DMS153 treated with DMSO at 0.1 percent for 48 hours (cell line): ENCODE data around the gene LRP1B.
"Not testable (repeated sequence)": the region's sequence is repeated elsewhere in the genome, so short reads cannot be mapped to it uniquely, and the experiment has no call there.

Experiments
- DNase-seq: peaks from one replicate; lab custom pipeline; 2025; ENCODE audit not compliant: unreplicated experiment; lab: John Stamatoyannopoulos, UW

The LRP1B gene

DNA sequence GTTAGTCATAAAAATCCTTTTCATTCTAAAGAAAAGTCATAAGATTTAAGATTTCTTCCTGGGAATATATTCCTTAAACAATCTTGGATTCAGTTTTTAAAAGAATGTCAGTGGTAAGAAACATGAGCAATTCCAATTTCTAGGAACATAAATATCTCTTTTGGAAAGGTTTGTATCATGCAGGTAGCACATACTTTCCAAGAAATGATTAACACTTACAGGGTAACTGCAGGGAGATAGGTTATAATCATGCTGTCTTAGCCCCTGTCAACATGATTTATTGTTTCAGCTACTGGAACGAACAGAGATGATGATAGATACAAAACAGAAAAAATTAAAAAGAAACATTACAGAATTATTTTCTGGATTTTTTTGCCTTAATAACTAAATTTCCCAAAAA, 1537.7 kb downstream of the LRP1B start:
- no peak for DNase-seq

DNA sequence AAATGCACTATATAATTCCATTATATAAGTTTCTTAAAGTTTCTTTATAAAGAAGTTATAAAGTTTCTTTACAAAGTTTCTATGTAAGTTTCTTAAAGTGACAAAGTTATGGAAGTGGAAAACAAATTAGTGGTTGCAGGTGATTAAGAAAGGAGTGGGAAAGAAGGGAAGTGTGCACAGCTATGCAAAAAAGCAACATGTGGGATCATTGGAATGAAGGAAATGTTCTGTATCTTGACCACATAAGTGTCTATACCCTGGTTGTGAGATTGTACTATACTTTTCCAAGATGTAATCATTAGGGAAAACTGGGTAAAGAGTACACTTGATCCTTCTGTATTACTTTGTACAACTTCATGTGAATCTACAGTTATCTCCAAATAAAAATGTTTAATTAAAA, 1541.1 kb downstream of the LRP1B start:
- no peak for DNase-seq

DNA sequence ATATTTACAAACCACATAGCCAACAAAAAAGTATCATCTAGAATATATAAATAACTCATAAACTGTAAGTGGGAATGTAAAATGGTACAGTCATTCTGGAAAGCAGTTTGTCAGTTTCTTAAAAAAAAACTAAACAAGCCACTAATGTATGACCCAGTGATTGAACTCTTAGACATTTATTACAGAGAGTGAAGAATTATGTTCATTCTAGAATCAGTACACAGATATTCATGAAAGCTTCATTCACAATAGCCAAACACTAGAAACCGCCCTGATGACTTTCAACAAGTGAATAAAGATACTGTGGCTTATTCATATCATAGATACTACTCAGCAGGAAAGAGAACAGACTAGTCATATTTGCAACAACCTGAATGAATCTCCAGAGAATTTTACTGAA, 1541.5 kb downstream of the LRP1B start:
- DNase-seq = no peak

DNA sequence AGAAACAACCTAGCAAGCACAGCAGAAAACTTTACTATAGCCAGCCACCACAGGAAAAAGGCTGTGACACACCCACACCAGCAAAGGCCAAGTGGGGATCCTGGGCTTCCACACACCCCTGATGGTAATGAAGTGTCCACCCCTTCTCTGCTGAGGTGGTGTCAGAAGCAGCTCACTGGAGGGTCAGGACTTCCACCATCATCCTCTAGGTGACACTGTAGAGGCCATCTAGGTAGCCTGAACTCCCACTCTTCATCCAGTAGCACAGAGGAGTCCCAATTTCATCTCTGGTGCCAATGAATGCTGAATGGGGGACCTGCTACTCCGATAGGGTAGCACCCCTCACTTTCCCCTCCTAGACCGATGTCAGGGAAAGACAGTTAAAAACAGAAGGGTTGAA, 1544.4 kb downstream of the LRP1B start:
- DNase-seq = no peak

DNA sequence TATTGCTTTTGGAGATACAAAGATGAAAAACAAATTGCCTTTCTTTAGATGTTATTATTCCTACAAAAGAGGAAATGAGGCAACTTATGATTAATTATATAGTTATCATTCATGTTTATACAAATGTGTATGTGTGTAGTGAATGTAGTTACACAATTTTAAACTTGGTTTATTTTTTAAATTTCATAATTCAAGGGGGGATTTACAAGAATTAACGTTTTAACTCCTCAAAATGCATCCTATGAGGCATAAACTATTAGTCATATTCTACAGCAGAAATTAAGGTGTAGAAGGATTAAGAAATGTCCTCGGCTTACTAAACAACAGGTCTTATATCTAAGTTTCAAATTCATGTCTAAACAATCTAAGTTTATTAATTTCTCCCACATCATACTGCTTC, 1545.8 kb downstream of the LRP1B start:
- no peak for DNase-seq

DNA sequence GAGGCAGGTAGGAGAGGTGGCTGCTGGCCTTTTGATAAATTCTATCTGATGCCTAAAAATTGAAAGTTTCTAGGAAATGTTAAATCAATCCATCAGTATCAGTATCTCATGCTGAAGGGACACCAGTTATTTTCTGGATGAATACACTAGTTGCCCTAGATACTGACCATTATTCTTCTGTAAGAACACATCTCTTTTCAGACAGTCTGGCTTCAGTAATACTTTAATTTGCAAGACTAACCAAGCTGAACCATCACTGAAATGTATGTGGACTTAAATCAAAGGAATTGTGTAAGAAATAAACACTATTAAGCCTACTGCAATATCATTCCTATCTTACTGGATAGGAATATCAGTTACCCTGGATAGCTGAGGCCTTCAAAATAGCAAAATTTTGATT, 1546.3 kb downstream of the LRP1B start:
- DNase-seq = no peak

DNA sequence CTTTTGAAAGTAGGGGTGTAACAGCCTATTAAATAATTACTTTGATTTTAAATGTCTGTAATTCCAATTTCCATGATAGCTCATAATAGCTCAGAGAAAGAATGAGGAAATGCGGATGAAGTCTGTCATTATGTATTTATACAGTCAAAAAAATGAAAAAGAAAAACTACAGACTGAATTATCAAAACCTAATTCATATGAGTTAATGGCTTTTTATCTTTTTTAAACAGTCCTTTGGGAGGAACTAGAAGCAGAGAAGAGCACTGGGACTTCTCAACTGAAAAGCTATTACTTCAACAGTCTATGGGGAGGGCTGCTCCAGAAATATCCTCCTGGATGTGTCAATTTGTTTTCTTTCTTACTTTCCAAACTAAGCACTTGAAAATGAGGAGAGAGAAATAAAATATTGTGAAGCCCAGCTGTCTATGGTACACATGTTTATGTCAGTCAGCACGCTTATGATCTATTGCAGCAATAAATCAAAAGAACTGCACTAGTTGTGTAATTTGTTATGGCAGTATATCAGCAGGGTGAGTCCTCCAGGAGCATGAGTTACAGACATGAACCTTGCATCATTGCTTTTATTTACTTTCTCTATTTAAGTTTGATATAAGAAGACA, 1550.2 kb downstream of the LRP1B start:
- peak; percentile 18 for DNase-seq

DNA sequence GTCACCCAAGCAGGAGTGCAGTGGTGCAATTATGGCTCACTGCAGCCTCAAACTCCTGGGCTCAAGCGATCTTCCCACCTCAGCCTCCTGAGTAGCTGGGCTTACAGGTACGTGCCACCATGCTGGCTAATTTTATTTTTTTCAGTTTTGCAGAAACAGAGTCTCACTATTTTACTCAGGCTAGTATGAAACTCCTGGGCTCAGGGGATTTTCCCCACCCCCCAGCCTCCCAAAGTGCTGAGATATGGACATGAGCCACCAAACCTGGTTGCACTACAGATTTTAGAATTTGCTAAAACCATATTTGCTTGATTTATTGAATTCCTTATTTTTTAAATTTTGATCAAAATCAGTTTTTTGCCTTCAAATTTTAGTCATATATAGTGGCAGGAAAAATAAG, 1553.4 kb downstream of the LRP1B start:
- DNase-seq = no peak

DNA sequence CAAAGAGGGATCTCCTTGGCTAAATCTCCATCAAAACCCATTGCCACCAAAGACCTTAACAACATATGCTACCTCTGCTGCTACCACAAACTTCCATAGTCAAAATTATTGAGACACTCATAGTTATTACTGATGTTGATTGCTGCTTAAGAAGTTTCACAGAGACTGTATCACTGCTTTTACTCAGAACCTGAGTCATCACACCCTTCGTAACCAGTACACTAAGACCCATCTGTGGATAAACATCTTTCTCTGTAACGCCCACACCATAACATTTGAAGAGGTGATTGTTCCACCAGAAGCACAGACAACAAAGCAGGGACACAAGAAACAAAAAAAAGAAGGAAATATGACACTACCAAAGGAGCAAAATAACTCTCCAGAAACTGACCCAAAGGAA, 1563.1 kb downstream of the LRP1B start:
- no peak for DNase-seq

DNA sequence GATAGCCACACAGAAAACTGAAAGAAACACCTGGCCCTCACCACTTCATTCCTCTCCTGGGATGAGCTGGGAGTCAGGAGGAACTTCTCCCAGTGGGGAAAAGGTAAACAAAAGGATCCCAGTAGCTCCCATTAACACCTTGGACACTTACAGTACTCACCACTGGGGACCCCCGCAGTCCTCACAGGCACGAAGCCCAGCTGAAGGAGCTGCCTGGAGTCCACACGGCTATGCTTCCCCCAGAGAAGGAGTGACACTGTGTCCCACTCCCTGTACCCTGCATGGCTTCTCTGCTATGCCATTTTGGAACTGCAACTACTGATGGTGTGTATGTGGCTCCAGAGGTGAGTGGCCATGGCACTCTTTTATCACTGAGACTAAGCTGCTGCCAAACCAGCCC, 1565.1 kb downstream of the LRP1B start:
- DNase-seq = no peak

DNA sequence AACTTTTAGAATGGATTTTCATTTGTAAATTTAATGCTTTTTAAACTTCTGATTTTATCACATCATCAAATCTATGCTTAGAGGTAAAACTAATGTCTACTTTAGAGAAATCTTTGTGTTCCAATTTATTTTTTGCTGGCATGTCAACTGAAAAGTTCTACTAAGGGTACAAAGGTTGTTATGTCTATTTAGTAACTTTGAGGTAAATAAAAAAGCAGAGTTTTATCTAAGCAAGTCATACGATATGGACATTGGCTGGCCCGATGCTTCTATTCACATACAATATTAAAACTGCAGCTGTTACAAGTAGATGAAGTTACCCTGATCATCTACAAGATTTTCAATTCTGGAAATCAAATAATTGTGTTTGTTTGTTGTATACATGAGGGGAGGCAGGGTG, 1575.1 kb downstream of the LRP1B start:
- no peak for DNase-seq

DNA sequence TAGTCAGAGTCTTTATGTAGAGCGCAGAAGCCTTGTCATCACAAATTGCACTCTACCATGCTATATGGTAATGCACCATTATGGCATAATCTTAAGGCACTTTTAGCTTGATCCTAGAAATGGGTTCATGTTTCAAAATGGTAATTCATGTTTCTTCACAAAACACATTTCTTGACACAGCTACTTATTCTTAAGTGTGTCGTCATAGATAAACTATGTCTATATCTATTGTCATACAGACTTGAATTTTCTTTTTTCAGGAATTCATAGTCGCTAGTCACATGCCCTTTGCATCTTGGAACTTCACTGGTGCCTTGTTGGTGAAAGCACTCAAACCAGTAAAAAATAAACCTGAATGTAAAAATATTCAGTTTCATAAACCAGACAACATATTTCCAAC, 1578.2 kb downstream of the LRP1B start:
- no peak for DNase-seq

DNA sequence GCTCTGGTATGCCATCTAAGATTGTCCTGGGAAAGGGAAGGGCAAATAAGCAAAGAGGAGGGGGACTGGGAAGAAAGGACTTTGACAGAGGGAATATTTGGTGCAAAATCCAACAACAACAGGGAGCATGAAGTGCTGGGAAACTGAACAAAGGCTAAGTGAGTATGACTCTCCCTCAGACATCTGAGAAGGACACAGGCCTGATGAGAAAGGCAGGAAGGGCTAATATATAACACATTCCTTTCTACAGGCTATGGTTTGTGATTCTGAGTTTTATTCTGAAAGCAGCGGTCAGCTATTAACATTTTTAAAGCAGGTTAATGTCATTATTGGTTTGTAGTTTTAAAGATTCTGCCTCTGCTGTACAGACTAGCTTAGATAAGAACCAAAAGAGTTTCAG, 1579.5 kb downstream of the LRP1B start:
- no peak for DNase-seq

DNA sequence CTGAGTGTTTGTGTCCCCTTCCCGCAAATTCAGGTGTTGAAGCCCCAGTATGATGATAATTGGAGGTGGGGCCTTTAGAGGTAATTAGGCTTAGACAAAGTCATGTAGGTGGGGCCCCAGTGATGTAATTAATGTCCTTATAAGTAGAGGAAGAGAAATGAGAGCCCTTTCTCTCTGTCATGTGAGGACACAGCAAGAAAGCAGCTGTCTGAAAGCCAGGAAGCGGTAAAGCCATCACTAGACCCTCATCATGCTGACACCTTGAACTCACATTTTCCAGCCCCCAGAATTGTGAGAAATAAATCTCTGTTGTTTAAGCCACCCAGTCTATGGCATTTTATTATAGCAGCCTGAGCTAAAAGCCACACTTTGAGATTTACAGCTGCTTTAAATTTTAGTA, 1580.0 kb downstream of the LRP1B start:
- no peak for DNase-seq

DNA sequence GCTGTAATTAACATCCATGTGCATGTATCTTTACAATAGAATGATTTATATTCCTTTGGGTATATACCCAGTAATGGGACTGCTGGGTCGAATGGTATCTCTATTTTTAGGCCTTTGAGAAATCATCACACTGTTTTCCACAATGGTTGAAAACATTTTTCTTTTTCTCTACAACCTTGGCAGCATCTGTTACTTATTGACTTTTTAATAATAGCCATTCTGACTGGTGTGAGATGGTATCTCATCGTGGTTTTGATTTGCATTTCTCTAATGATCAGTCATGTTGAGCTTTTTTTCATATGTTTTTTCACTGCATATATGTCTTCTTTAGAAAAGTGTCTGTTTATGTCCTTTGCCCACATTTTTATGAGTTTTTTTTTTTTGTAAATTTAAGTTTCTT, 1586.0 kb downstream of the LRP1B start:
- DNase-seq = not testable (repeated sequence)

DNA sequence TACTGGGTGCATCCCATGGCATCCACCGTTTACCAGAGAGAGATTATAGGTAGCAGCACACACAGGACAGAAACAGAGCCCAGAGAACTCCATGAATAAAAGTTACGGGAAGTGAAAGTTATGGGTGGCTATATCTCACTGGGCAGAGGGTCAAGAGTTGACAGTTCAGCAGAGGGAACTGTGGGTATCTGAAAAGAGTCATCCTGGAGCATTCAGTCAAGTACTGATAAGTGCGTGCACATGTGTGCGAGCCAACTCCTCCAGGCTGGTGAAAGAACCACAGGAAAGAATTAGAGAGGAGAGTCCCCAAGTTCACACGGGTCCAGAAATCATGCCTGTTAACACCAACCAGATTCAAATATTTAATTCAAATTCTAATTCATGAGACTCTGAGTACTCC, 1588.2 kb downstream of the LRP1B start:
- no peak for DNase-seq

DNA sequence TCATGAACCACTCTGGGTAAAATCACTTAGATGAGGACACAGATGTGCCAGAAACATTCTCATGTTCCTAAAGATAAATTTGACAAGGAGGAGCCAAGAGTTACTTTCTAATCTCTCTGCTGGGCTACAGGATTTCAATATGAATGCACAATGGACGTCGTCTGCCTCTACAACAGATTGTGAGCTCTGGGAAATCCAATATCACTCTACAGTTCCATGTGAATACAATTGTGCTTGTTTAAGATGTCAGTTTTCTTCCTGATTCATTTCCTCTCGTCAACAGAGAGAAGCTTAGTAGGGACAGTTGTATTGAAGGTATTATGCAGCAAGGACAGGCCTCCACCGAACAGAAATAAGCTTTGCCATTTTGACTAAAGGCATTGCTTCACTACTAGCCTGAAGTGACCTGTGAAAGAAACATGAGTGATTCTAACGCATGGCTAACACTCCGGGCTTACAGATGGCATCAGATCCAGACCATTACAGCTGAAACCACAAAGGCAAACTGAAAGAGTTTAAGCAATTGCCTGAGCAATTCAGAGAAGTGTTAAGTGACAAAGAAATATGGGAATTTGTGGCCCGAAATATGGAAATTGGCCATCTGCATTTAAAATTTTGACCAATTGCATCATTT, 1591.5 kb downstream of the LRP1B start:
- no peak for DNase-seq

DNA sequence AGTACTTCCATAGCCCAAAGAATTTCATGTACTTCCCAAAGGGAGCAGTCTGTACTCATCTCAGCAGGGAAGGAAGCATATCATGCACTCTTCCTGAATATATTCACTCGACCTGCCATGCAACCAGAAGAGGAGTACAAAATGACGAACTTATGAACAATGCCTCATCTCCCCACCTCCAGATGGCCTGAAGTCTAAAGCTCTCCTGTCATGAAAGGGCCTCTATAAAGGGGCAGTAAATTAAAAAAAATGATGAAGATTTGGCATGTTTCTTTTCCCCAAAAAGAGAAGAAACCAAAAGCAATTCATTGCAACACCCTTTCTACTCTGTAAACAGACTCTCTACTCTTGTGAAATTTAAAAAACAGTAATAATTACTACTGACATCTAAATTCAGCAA, 1601.1 kb downstream of the LRP1B start:
- DNase-seq = no peak

DNA sequence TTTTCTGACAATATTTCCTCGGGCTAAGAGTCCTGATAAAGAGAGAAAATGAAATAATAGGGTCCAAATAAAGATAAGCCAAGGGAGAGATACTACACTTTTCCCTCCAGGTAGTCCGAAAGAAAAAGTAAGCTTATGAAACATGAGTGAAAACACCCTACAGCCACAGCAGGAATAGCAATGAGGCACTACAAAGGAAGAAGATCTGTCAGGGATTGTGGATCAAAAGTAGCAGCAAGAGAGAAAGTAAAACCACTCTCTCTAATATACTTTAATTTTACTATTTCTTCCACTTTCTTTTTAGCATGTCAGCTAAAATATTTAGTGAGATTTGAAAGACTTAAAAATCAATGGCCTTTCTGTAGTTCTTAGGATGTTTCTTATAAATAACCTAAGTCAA, 1601.8 kb downstream of the LRP1B start:
- DNase-seq = no peak

DNA sequence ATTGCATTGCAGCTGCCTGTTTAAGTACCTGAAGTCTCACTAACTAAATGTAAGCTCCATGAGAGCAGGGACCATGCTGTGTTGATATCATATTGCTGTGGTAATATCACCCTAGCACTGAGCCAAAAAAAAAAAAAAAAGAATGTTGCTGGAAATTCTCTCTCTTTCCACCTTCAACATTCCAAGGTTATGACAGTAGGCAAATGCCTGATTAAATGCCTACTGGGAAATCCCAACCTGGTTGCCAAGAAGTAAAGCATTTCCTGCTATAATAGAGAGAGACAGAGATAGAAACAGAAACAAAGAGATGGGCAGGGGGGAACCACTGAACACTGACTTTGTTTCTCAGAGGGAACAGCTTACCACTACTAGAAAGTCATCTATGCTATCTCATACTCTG, 1604.2 kb downstream of the LRP1B start:
- DNase-seq = no peak

DNA sequence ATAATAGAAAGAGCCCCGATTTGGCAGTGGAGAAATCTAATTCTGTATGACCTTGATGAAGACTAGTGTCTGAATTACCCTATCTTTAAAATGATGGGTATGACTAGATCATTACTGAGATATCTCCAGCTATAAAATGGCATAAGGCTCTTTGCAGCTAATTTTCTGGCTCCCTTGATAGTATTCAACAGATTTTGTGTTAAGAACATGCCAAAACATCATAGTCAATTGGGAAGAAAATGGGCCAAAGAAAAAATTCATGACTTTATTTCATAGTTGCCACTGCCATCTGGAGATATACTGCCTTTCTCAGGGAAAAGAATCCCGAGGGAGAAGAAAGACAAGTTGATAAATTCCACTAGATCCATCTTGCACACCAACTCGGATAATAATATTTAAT, 1618.7 kb downstream of the LRP1B start:
- no peak for DNase-seq

DNA sequence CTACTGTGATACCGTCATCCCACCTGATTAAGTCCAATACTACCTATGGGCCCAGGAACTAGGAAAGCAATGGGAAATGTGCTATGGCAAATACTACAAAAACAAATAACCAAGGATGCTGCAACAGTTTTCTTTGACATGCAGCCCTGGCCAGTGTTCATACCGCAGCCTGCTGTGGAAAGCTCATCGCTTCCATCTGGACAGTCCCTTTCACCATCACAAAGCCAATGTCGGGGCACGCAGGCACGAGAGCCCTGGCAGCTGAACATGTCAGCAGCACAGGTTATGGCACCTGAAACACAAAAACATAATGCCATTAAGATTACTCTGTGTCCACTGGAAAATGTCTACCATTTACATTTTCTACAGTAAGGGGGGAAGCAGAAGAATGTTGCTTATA, 1621.1 kb downstream of the LRP1B start:
- DNase-seq = no peak

DNA sequence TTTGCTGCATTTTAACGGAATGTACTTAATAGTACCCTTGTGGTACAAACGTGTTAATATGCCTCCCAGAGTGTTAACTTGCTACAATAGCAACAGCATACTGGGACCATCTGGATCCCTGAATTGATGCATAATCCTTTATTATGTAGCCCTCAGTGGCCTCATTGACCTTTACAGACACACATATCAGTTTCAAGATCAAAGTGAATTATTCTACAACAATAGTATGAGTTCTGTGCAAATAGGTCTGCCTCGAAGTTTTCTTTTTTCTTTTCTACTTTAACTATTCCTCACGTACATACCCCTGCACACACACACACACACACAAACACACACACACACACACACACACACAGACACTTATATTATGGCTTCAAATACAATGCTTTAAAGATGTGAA, 1622.1 kb downstream of the LRP1B start:
- no peak for DNase-seq
